Mammary epithelial cell (primary cell): ENCODE data around the gene SLC48A1.

Source experiments
- EZH2 ChIP-seq: IDR thresholded peaks from 2 replicates; pipeline ENCODE4 v1.6.1; 2012; ENCODE audit warnings: low read length, inconsistent platforms, borderline replicate concordance
- TF ChIP-seq, protein P1 (sequence below), 2 donors: IDR thresholded peaks in 1 of 2; conservative IDR thresholded peaks in 1 of 2; 2 replicates each; pipeline ENCODE4 v1.5.1; 2011 to 2012; ENCODE audit warnings: inconsistent platforms in 2 of 2, low read length in 2 of 2, mild to moderate bottlenecking in 2 of 2, control low read depth in 1 of 2, low read depth in 1 of 2; ENCODE audit not compliant: insufficient read depth in 1 of 2; ENCODE audit errors: extremely low read depth in 1 of 2

DNA sequence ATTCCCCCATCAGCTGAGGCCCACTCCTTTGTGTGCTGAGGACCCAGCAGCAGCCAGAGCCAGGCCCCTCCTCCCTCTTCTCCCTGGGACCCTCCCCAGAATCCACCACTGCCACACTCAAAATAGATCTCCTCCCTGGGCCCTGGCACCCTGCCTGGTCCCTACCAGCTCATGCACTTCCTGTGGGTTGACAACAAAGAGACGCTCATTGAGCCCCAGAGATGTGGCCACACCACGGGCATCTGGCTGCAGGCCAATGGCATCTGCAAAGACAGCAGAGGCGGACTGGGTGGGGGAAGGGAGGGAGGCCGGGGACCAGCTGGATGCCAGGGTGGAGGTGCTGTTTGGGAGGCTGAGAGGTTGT is 31.7 kb upstream of the SLC48A1 start:
- TF ChIP-seq, protein P1, sequence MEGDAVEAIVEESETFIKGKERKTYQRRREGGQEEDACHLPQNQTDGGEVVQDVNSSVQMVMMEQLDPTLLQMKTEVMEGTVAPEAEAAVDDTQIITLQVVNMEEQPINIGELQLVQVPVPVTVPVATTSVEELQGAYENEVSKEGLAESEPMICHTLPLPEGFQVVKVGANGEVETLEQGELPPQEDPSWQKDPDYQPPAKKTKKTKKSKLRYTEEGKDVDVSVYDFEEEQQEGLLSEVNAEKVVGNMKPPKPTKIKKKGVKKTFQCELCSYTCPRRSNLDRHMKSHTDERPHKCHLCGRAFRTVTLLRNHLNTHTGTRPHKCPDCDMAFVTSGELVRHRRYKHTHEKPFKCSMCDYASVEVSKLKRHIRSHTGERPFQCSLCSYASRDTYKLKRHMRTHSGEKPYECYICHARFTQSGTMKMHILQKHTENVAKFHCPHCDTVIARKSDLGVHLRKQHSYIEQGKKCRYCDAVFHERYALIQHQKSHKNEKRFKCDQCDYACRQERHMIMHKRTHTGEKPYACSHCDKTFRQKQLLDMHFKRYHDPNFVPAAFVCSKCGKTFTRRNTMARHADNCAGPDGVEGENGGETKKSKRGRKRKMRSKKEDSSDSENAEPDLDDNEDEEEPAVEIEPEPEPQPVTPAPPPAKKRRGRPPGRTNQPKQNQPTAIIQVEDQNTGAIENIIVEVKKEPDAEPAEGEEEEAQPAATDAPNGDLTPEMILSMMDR (conservative IDR thresholded peaks at IDR 0.05 in 1 of 2, IDR thresholded peaks at IDR 0.05 in 1 of 2; ENCODE audit: extremely low read depth in 1 of 2, insufficient read depth in 1 of 2, low read depth in 1 of 2, low read length in 2 of 2), result no peak
- no peak for TF ChIP-seq EZH2
